ENCODE measurements around the gene DDOST.

- no peak for TF ChIP-seq POLR2A (IDR thresholded peaks at IDR 0.05)
- TF ChIP-seq POLR2AphosphoS5 (IDR thresholded peaks at IDR 0.05) = no peak
- no peak for TF ChIP-seq EP300 (IDR thresholded peaks at IDR 0.05; ENCODE audit: low read depth)
Observed at GRCh38 chr1:20663365-20663764, 2.2 kb upstream of the DDOST start.

Data from transverse colon (tissue), 3 donors.